HCT116 (cell line): ENCODE data around the gene SBNO2. TPM values are rescaled to one million over a fixed set of nuclear protein-coding genes. Genes with fewer than 3 reads are reported as not detected.

Source experiments
- CBX3 ChIP-seq: IDR thresholded peaks from 2 replicates; pipeline ENCODE4 v1.6.1; 2012; ENCODE audit warnings: low read depth
- EZH2 ChIP-seq: fragments of 200-600 bp; sonication (generic); IDR thresholded peaks from 2 replicates; pipeline ENCODE4 v1.6.1; 2017; ENCODE audit warnings: antibody characterized with exemption, mixed run types
- EZH2phosphoT487 ChIP-seq: fragments of 200-600 bp; IDR thresholded peaks from 2 replicates; pipeline ENCODE4 v1.6.1; 2018; ENCODE audit warnings: antibody characterized with exemption, borderline replicate concordance
- FOSL1 ChIP-seq: IDR thresholded peaks from 2 replicates; pipeline ENCODE4 v1.6.1; 2012; ENCODE audit warnings: low read depth
- JUND ChIP-seq: IDR thresholded peaks from 2 replicates; pipeline ENCODE4 v1.6.1; 2012
- REST ChIP-seq: IDR thresholded peaks from 2 replicates; pipeline ENCODE4 v1.6.1; 2012; ENCODE audit warnings: low read depth
- SP1 ChIP-seq: IDR thresholded peaks from 2 replicates; pipeline ENCODE4 v1.6.1; 2012; ENCODE audit warnings: low read depth
- ZBTB33 ChIP-seq: IDR thresholded peaks from 2 replicates; pipeline ENCODE4 v1.6.1; 2011; ENCODE audit warnings: mild to moderate bottlenecking, low read length, moderate library complexity; ENCODE audit not compliant: insufficient replicate concordance; ENCODE audit errors: extremely low read depth
- ZFX ChIP-seq: fragments of 450-650 bp; IDR thresholded peaks from 2 replicates; pipeline ENCODE4 v1.6.1; 2017
- total RNA-seq: library from RNA; stranded (reverse); gene quantifications from one replicate; pipeline ENCODE4 v1.2.1, GENCODE V29; 2021; ENCODE audit not compliant: unreplicated experiment

Gene SBNO2
- total RNA-seq, 1 experiment from 2014 or later = 66.4 TPM

GRCh38 chr19:1125601-1126467, 48.2 kb downstream of the SBNO2 start (continued):
- TF ChIP-seq REST = no peak
- TF ChIP-seq EZH2phosphoT487 = no peak
- no peak for TF ChIP-seq SP1
- no peak for TF ChIP-seq CBX3
- TF ChIP-seq FOSL1 = no peak
- TF ChIP-seq EZH2 = no peak
- TF ChIP-seq ZFX = no peak
- TF ChIP-seq JUND = no peak
- no peak for TF ChIP-seq ZBTB33
